Left kidney (tissue), 2 donors: ENCODE results near the gene ACTR6. TPM values are rescaled to one million over a fixed set of nuclear protein-coding genes. Genes with fewer than 3 reads are reported as not detected.
"Not testable (repeated sequence)": the region's sequence is repeated elsewhere in the genome, so short reads cannot be mapped to it uniquely, and the experiment has no call there.

Source experiments
- DNase-seq: peaks from one replicate; pipeline ENCODE4 v3.0.0-alpha.2; 2013
- polyA plus RNA-seq: library from polyadenylated mRNA; unstranded; fragments of 120-200 nt; gene quantifications from one replicate; pipeline ENCODE4 v1.2.1, GENCODE V29; 2013; ENCODE audit not compliant: insufficient read length

The ACTR6 gene
- polyA plus RNA-seq, 1 donor, result 39.2 TPM

GRCh38 chr12:100219328-100220109 is 18.9 kb downstream of the ACTR6 start:
- no peak for DNase-seq

- no peak for DNase-seq
Measured at GRCh38 chr12:100221523-100221922, 20.9 kb downstream of the ACTR6 start.

DNA sequence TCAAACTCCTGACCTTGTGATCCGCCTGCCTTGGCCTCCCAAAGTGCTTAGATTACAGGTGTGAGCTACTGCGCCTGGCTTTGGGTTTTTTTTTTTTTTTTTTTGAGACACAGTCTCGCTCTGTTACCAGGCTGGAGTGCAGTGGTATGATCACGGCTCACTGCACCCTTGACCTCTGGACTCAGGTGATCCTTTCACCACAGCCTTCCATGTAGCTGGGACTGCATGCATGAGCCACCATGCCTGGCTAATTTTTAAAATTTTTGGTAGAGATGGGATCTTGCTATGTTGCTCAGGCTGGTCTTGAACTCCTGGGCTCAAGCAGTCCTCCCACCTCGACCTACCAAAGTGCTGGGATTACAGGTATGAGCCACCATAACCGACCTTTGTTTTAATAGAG is 21.6 kb downstream of the ACTR6 start:
- DNase-seq, result not testable (repeated sequence)

DNA sequence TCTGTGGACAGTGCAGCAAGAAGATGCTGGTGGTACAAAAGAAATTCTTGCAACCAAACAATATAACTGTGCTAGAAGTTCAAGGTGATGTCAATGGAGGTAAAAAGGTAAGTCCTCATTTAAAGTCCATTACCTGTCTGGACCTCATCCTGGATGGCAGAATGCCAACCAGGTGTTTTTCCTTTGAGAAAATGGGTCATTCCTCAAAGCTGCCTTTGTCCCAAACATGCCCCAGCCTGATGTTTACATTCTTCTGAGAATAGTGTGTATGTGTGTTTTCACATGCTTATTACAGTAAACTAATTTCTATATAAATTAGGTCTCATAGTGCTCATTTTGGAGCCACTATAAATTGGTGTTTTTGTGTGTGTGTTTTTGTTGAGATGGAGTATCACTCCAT is 24.9 kb downstream of the ACTR6 start:
- DNase-seq, result no peak

- no peak for DNase-seq
Measured at GRCh38 chr12:100229036-100229635, 28.5 kb downstream of the ACTR6 start.

- DNase-seq, result no peak
Measured at GRCh38 chr12:100229876-100230275, 29.3 kb downstream of the ACTR6 start.

DNA sequence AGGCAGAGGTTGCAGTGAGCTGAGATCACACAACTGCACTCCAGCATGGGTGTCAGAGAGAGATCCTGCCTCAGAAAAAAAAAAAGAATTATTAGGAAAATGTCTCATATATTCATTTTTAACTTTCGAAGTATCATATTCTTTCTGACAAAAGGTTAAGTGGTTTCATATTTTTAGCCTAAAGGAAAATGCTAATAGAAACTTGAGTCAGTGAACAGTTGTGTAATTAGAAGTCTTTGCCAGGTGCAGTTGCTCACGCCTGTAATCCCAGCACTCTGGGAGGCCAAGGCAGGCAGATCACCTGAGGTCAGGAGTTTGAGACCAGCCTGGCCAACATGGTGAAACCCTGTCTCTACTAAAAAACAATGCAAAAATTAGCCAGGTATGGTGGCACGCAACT is 31.3 kb downstream of the ACTR6 start:
- not testable (repeated sequence) for DNase-seq

DNA sequence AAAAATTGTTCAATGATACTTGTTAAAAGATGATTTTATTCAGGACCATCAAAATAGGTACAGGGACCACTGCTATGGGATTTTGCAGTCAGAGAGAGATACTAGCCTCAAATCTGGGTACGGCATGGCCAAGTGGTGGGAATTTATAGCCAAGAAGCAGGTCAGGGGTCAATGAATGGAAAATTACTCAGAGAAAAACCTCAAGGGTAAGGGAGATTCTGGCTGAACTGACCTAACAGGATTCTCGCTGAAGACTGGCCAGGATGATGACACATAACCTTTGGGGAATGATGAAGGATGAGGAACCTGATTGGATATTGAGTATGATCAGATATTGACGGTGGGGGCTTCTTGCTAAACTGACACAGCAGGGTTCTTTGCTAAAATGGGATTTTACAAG is 33.6 kb downstream of the ACTR6 start:
- no peak for DNase-seq

DNA sequence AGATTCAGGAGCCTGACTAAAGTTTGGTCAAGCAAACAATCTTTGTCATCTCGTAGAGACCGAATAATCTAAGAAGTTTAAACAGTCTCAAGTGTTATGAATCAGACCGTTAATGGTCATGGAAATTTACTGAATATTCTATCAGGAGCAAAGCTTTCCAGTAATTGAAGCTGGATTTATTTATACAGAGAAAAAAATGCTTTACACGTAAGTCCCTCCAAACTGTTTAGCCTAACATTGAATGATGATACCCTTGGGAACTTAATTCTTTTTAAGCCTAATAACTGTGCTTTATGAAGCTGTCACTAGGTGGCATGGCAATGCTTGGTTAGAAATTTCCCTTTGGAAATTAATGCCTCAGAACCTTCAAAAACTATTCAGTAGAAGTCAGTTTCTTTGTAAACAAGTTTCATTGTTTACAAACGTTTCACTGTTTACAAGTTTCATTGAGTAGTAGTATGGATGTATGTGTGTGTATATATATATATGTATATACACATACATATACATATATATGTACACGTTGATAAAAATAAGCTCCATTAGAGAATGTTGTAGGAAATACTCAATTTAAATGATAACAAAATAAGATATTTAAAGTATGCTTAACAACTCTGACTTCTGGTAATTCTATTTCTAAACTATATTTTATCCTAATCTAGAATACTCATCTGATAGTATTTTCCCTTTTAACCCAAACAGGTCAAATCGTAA is 34.1 kb downstream of the ACTR6 start:
- DNase-seq, result peak; percentile 59

GRCh38 chr12:100238801-100239200 is 38.2 kb downstream of the ACTR6 start:
- DNase-seq, result no peak

- DNase-seq, result no peak
Measured at GRCh38 chr12:100239589-100239988, 39.0 kb downstream of the ACTR6 start.

- DNase-seq, result no peak
Measured at GRCh38 chr12:100243137-100243536, 42.5 kb downstream of the ACTR6 start.

- no peak for DNase-seq
Measured at GRCh38 chr12:100247765-100248164, 47.1 kb downstream of the ACTR6 start.

DNA sequence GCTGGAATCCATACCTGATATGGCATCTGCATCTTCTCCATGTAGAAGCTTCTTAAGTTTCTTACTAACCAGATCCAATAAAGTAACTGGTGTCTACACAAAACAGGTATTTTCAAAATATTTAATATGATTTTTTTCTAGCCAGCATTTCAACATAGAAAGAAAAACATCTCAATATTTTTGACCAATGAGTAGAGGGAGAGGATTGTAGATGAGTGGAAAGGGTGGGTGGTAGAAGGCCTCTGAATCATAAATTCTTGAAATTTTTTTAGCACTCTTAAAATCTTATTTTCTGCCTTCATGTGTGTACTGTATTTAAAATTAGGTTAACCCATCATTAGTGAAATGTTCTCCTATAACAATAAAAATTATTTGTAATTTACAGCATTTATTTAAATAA is 48.3 kb downstream of the ACTR6 start:
- no peak for DNase-seq

DNA sequence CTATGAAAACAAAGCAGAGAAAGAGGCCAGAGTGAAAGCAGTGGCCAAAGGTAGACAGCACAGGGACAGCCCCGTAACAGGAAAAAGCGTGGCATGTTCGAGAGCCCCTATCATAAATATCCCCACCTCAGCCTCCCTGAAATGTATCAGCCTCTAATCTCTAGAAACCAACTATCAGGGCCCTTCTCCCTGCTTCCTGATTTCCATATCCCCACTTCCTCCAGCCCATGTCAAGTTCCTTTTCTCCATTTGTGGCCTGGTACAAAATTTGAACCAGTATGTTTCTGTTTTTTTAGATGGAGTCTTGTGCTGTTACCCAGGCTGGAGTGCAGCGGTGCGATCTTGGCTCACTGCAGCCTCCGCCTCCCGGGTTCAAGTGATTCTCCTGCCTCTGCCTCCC is 49.3 kb downstream of the ACTR6 start:
- DNase-seq, result no peak

GRCh38 chr12:100251917-100252316 is 51.3 kb downstream of the ACTR6 start:
- peak; percentile 57 for DNase-seq

- DNase-seq, result no peak
Measured at GRCh38 chr12:100253437-100253836, 52.8 kb downstream of the ACTR6 start.

GRCh38 chr12:100254876-100255275 is 54.3 kb downstream of the ACTR6 start:
- DNase-seq, result no peak

GRCh38 chr12:100258127-100258526 is 57.5 kb downstream of the ACTR6 start:
- no peak for DNase-seq

DNA sequence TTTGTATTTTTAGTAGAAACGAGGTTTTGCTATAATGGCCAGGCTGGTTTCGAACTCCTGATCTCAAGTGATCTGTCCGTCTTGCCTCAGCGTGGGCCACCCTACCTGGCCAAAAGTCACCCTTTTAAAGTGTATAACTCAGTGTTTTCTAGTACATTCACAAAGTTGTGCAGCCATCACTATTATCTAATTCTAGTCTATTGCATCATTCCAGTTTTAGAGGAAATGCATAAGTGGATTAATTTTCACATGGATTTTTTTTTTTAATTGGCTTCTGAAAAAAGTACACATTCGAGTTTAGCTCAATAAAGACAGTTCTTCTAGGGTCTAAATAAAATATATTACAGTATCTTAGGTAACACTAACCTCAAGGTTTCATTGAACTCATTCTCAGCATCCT is 62.5 kb downstream of the ACTR6 start:
- DNase-seq, result no peak

- DNase-seq, result not testable (repeated sequence)
Measured at GRCh38 chr12:100265107-100265506, 64.5 kb downstream of the ACTR6 start.

DNA sequence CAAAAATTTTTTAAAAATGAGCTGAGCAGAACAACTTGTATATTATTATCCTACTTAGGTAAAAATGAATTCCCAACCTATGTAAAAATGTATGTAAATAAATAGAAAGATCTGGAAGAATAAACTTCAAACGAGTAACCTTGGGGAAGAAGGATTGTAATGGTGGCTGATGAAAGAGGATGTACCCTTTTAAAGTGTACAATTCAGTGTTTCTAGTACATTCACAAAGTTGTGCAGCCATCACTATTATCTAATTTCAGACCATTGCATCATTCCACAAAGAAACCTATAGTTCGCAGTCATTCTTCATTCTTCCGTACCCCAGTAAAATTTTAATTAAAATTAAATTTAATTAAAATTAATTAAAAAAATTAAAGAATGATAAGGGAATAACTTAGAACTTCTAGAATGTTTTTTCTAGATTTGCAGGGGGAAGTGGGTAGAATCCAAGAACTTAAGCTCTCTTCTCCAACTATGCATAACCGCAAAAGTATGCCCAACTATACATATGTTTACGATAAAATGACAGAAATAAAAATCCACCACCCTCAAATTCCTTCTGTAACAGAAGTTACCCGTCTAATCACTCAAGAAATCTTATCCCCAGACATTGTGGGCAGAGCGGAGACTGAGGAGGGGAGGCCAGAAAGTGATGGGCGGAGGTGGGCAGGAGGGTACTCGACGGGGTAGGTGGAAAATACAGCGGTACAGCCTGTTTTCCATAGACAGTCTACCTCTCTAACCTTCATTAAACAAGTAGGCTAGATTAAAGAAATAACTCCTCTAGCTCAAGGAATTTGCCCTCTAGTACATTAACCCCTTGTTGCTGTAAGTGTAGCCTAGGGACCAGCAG is 65.3 kb downstream of the ACTR6 start:
- DNase-seq, result no peak

GRCh38 chr12:100266585-100266834 is 65.9 kb downstream of the ACTR6 start:
- DNase-seq, result peak; percentile 90
